Measurements from ENCODE around the gene FTO. TPM values are rescaled to one million over a fixed set of nuclear protein-coding genes. Genes with fewer than 3 reads are reported as not detected.

FTO gene
- total RNA-seq, 1 experiment from 2014 or later: 43.0 TPM

GRCh38 chr16:53704445-53704813 lies 473 bp downstream of the FTO start:
- DNase-seq (ENCODE audit: low spot score): no peak
- in situ Hi-C loops (cut with HindIII; ENCODE audit: low sequenced_read_pairs): no loop called here

GRCh38 chr16:53707671-53708070 lies 3.7 kb downstream of the FTO start:
- in situ Hi-C loops (cut with HindIII; ENCODE audit: low sequenced_read_pairs): no loop called here
- DNase-seq (ENCODE audit: low spot score): no peak

GRCh38 chr16:53708490-53708889 lies 4.5 kb downstream of the FTO start:
- in situ Hi-C loops (cut with HindIII; ENCODE audit: low sequenced_read_pairs): no loop called here
- DNase-seq (ENCODE audit: low spot score): no peak

- in situ Hi-C loops (cut with HindIII; ENCODE audit: low sequenced_read_pairs): no loop called here
These were observed 7.4 kb downstream of the FTO start for GRCh38 chr16:53711390-53711789.

GRCh38 chr16:53712065-53712464 lies 8.1 kb downstream of the FTO start:
- in situ Hi-C loops (cut with HindIII; ENCODE audit: low sequenced_read_pairs): no loop called here
- no peak for DNase-seq (ENCODE audit: low spot score)

More at GRCh38 chr16:53711390-53711789, 7.4 kb downstream of the FTO start:
- DNase-seq (ENCODE audit: low spot score): no peak

GRCh38 chr16:53713403-53714204 lies 9.6 kb downstream of the FTO start:
- DNase-seq (ENCODE audit: low spot score): no peak
- in situ Hi-C loops (cut with HindIII; ENCODE audit: low sequenced_read_pairs): no loop called here

- in situ Hi-C loops (cut with HindIII; ENCODE audit: low sequenced_read_pairs): no loop called here
- no peak for DNase-seq (ENCODE audit: low spot score)
These were observed 10.5 kb downstream of the FTO start for GRCh38 chr16:53714205-53715022.

GRCh38 chr16:53715023-53715384 lies 11.0 kb downstream of the FTO start:
- in situ Hi-C loops (cut with HindIII; ENCODE audit: low sequenced_read_pairs): no loop called here

GRCh38 chr16:53717577-53717976 lies 13.6 kb downstream of the FTO start:
- in situ Hi-C loops (cut with HindIII; ENCODE audit: low sequenced_read_pairs): no loop called here
- no peak for DNase-seq (ENCODE audit: low spot score)

More at GRCh38 chr16:53715023-53715384, 11.0 kb downstream of the FTO start:
- DNase-seq (ENCODE audit: low spot score): no peak

- in situ Hi-C loops (cut with HindIII; ENCODE audit: low sequenced_read_pairs): no loop called here
- no peak for DNase-seq (ENCODE audit: low spot score)
These were observed 17.1 kb downstream of the FTO start for GRCh38 chr16:53721017-53721416.

- no peak for DNase-seq (ENCODE audit: low spot score)
- in situ Hi-C loops (cut with HindIII; ENCODE audit: low sequenced_read_pairs): no loop called here
These were observed 22.7 kb downstream of the FTO start for GRCh38 chr16:53726625-53727024.

- in situ Hi-C loops (cut with HindIII; ENCODE audit: low sequenced_read_pairs): no loop called here
- no peak for DNase-seq (ENCODE audit: low spot score)
These were observed 26.7 kb downstream of the FTO start for GRCh38 chr16:53730693-53731092.

GRCh38 chr16:53732296-53732929 lies 28.5 kb downstream of the FTO start:
- in situ Hi-C loops (cut with HindIII; ENCODE audit: low sequenced_read_pairs): no loop called here
- DNase-seq (ENCODE audit: low spot score): peak; percentile 31

- in situ Hi-C loops (cut with HindIII; ENCODE audit: low sequenced_read_pairs): no loop called here
These were observed 31.0 kb downstream of the FTO start for GRCh38 chr16:53734908-53735307.

GRCh38 chr16:53736297-53736696 lies 32.3 kb downstream of the FTO start:
- no peak for DNase-seq (ENCODE audit: low spot score)
- in situ Hi-C loops (cut with HindIII; ENCODE audit: low sequenced_read_pairs): no loop called here

More at GRCh38 chr16:53734908-53735307, 31.0 kb downstream of the FTO start:
- DNase-seq (ENCODE audit: low spot score): no peak

- in situ Hi-C loops (cut with HindIII; ENCODE audit: low sequenced_read_pairs): no loop called here
- DNase-seq (ENCODE audit: low spot score): no peak
These were observed 33.6 kb downstream of the FTO start for GRCh38 chr16:53737552-53737951.

- no peak for DNase-seq (ENCODE audit: low spot score)
- in situ Hi-C loops (cut with HindIII; ENCODE audit: low sequenced_read_pairs): no loop called here
These were observed 36.5 kb downstream of the FTO start for GRCh38 chr16:53740476-53740875.

GRCh38 chr16:53740933-53741531 lies 37.1 kb downstream of the FTO start:
- in situ Hi-C loops (cut with HindIII; ENCODE audit: low sequenced_read_pairs): no loop called here
- DNase-seq (ENCODE audit: low spot score): no peak

GRCh38 chr16:53741546-53741945 lies 37.6 kb downstream of the FTO start:
- in situ Hi-C loops (cut with HindIII; ENCODE audit: low sequenced_read_pairs): no loop called here
- DNase-seq (ENCODE audit: low spot score): no peak

- peak; percentile 38 for DNase-seq (ENCODE audit: low spot score)
- in situ Hi-C loops (cut with HindIII; ENCODE audit: low sequenced_read_pairs): no loop called here
These were observed 39.2 kb downstream of the FTO start for GRCh38 chr16:53743149-53743566.
